ENCODE results near the gene EDNRA. TPM values are rescaled to one million over a fixed set of nuclear protein-coding genes. Genes with fewer than 3 reads are reported as not detected.

EDNRA gene
- polyA plus RNA-seq, 4 donors, result 0.27 to 5.2 (median 3.3) TPM; not detected in 1

- DNase-seq (no peak), FAIRE-seq (no peak)
- WGBS, 3 donors, result 87 to 89% (median 88%) methylated on average over 1 of the region's 1 CpG
- H3K27ac ChIP-seq (ENCODE audit: low read depth in 1 of 3, low read length in 2 of 3), result no peak overlapping the region
- H3K4me3 ChIP-seq (ENCODE audit: low read depth in 1 of 3, low read length in 3 of 3), result no peak overlapping the region
- no peaks in the 10 kb centered on the region for H3K9me3 ChIP-seq (ENCODE audit: control insufficient read depth in 2 of 2, insufficient read depth in 1 of 2, low read depth in 1 of 2, low read length in 1 of 2)
- peaks cover 0 to 2% (median 0%) of the 10 kb centered on the region in 3 donors for H3K27me3 ChIP-seq (ENCODE audit: control insufficient read depth in 3 of 3, insufficient read depth in 3 of 3, low read length in 3 of 3)
- peaks cover 0 to 8% (median 0%) of the 10 kb centered on the region in 3 donors for H3K4me1 ChIP-seq (ENCODE audit: control insufficient read depth in 3 of 3, insufficient read depth in 2 of 3, low read depth in 1 of 3, low read length in 2 of 3)
- H3K36me3 ChIP-seq (ENCODE audit: control insufficient read depth in 3 of 3, insufficient read depth in 2 of 3, low read depth in 1 of 3, low read length in 3 of 3), result no peaks in the 10 kb centered on the region
Observed at GRCh38 chr4:147488556-147488955, 7.7 kb downstream of the EDNRA start.

GRCh38 chr4:147491086-147491485 is 10.2 kb downstream of the EDNRA start:
- Histone ChIP-seq H3K27ac (ENCODE audit: low read depth in 1 of 3, low read length in 2 of 3) (peak overlapping the region in 1 of 3 donors; percentile 3), H3K9me3 (ENCODE audit: control insufficient read depth in 2 of 2, insufficient read depth in 1 of 2, low read depth in 1 of 2, low read length in 1 of 2) (no peaks in the 10 kb centered on the region), H3K27me3 (ENCODE audit: control insufficient read depth in 3 of 3, insufficient read depth in 3 of 3, low read length in 3 of 3) (peaks cover 0 to 2% (median 0%) of the 10 kb centered on the region in 3 donors), H3K4me1 (ENCODE audit: control insufficient read depth in 3 of 3, insufficient read depth in 2 of 3, low read depth in 1 of 3, low read length in 2 of 3) (peaks cover 0 to 5% (median 0%) of the 10 kb centered on the region in 3 donors), H3K4me3 (ENCODE audit: low read depth in 1 of 3, low read length in 3 of 3) (no peak overlapping the region), H3K36me3 (ENCODE audit: control insufficient read depth in 3 of 3, insufficient read depth in 2 of 3, low read depth in 1 of 3, low read length in 3 of 3) (no peaks in the 10 kb centered on the region)
- no peak for FAIRE-seq
- no peak for DNase-seq
- WGBS, 3 donors, result 70 to 75% (median 72%) methylated on average over 2 of the region's 2 CpGs

- DNase-seq, result no peak
- Histone ChIP-seq H3K4me3 (ENCODE audit: low read depth in 1 of 3, low read length in 3 of 3) (no peak overlapping the region), H3K9me3 (ENCODE audit: control insufficient read depth in 2 of 2, insufficient read depth in 1 of 2, low read depth in 1 of 2, low read length in 1 of 2) (no peaks in the 10 kb centered on the region), H3K4me1 (ENCODE audit: control insufficient read depth in 3 of 3, insufficient read depth in 2 of 3, low read depth in 1 of 3, low read length in 2 of 3) (no peaks in the 10 kb centered on the region), H3K27ac (ENCODE audit: low read depth in 1 of 3, low read length in 2 of 3) (no peak overlapping the region), H3K27me3 (ENCODE audit: control insufficient read depth in 3 of 3, insufficient read depth in 3 of 3, low read length in 3 of 3) (peaks cover 0 to 2% (median 0%) of the 10 kb centered on the region in 3 donors), H3K36me3 (ENCODE audit: control insufficient read depth in 3 of 3, insufficient read depth in 2 of 3, low read depth in 1 of 3, low read length in 3 of 3) (no peaks in the 10 kb centered on the region)
- FAIRE-seq, result no peak
- 27 to 44% (median 40%) methylated on average over 2 of the region's 2 CpGs for WGBS, 3 donors
Observed at GRCh38 chr4:147492306-147492705, 11.4 kb downstream of the EDNRA start.

- FAIRE-seq, result no peak
- Histone ChIP-seq H3K27me3 (ENCODE audit: control insufficient read depth in 3 of 3, insufficient read depth in 3 of 3, low read length in 3 of 3) (peaks cover 0 to 2% (median 0%) of the 10 kb centered on the region in 3 donors), H3K4me1 (ENCODE audit: control insufficient read depth in 3 of 3, insufficient read depth in 2 of 3, low read depth in 1 of 3, low read length in 2 of 3) (no peaks in the 10 kb centered on the region), H3K9me3 (ENCODE audit: control insufficient read depth in 2 of 2, insufficient read depth in 1 of 2, low read depth in 1 of 2, low read length in 1 of 2) (no peaks in the 10 kb centered on the region), H3K27ac (ENCODE audit: low read depth in 1 of 3, low read length in 2 of 3) (no peak overlapping the region), H3K36me3 (ENCODE audit: control insufficient read depth in 3 of 3, insufficient read depth in 2 of 3, low read depth in 1 of 3, low read length in 3 of 3) (no peaks in the 10 kb centered on the region), H3K4me3 (ENCODE audit: low read depth in 1 of 3, low read length in 3 of 3) (no peak overlapping the region)
- no peak for DNase-seq
- 46 to 70% (median 58%) methylated on average over 6 of the region's 6 CpGs for WGBS, 3 donors
Observed at GRCh38 chr4:147492761-147493160, 11.9 kb downstream of the EDNRA start.

DNA sequence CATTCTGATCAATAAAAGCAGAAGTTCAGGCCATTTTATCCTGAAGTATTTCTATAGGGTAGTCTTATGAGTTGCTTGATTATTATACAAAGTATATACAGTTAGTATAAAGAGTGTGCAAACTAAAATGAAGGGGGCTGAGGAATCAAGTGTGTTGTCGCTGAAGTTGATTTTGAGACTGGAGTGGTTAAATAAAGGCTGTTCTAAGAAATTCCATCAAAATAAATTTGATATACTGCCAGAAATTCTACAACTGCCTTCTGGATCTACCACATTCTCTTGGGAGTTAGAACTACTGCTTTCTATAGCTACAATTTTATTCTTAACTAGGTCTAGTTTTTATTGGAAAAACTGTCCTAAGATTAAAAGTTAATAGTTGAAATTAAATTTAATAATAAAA is 12.4 kb downstream of the EDNRA start:
- no peak for FAIRE-seq
- H3K36me3 ChIP-seq (ENCODE audit: control insufficient read depth in 3 of 3, insufficient read depth in 2 of 3, low read depth in 1 of 3, low read length in 3 of 3), result no peaks in the 10 kb centered on the region
- no peaks in the 10 kb centered on the region for H3K4me1 ChIP-seq (ENCODE audit: control insufficient read depth in 3 of 3, insufficient read depth in 2 of 3, low read depth in 1 of 3, low read length in 2 of 3)
- peaks cover 0 to 2% (median 0%) of the 10 kb centered on the region in 3 donors for H3K27me3 ChIP-seq (ENCODE audit: control insufficient read depth in 3 of 3, insufficient read depth in 3 of 3, low read length in 3 of 3)
- no peak for DNase-seq
- WGBS, 3 donors, result 81 to 92% (median 87%) methylated on average over 1 of the region's 1 CpG
- H3K9me3 ChIP-seq (ENCODE audit: control insufficient read depth in 2 of 2, insufficient read depth in 1 of 2, low read depth in 1 of 2, low read length in 1 of 2), result no peaks in the 10 kb centered on the region
- H3K27ac ChIP-seq (ENCODE audit: low read depth in 1 of 3, low read length in 2 of 3), result no peak overlapping the region
- H3K4me3 ChIP-seq (ENCODE audit: low read depth in 1 of 3, low read length in 3 of 3), result no peak overlapping the region

DNA sequence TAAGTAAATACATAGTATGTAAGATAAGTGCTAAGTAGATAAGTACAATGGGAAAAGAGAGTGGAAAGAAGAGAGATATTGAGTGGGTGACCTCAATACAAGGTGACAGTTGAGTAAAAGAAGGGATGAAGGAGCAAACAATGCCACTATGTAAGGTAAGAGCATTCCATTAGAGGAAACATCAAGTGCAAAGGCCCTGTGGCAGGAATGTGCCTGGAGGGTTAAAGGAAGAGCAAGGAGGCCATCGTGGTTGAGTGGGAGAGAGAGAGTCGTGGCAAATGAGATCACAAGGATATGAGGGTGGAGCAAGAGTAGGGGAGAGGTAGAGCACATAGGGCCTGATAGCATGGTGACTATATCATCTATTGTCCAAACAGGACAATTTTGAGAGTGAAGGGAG is 13.4 kb downstream of the EDNRA start:
- Histone ChIP-seq H3K27ac (ENCODE audit: low read depth in 1 of 3, low read length in 2 of 3) (no peak overlapping the region), H3K27me3 (ENCODE audit: control insufficient read depth in 3 of 3, insufficient read depth in 3 of 3, low read length in 3 of 3) (peaks cover 0 to 2% (median 0%) of the 10 kb centered on the region in 3 donors), H3K9me3 (ENCODE audit: control insufficient read depth in 2 of 2, insufficient read depth in 1 of 2, low read depth in 1 of 2, low read length in 1 of 2) (no peaks in the 10 kb centered on the region), H3K4me3 (ENCODE audit: low read depth in 1 of 3, low read length in 3 of 3) (no peak overlapping the region), H3K36me3 (ENCODE audit: control insufficient read depth in 3 of 3, insufficient read depth in 2 of 3, low read depth in 1 of 3, low read length in 3 of 3) (no peaks in the 10 kb centered on the region), H3K4me1 (ENCODE audit: control insufficient read depth in 3 of 3, insufficient read depth in 2 of 3, low read depth in 1 of 3, low read length in 2 of 3) (no peaks in the 10 kb centered on the region)
- FAIRE-seq (no peak), DNase-seq (no peak)
- WGBS, 3 donors, result 41 to 68% (median 59%) methylated on average over 2 of the region's 2 CpGs

DNA sequence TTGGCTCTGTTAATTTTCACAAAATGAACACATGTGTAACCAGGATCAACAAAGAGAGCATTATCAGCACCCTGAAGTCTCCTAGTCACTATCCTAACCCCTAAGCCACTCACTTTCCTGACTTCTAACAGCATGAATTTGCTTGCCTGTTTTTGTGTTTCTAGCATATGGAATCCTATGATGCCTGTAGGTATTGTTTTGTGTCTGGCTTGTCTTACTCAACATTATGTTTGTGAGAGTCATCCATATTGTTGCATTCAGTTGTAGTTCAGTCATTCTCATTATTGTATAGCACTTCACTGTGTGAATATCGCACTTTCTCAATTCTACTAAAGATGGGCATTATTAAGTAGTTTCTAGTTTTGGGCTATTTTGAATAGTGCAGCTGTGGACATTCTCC is 15.6 kb downstream of the EDNRA start:
- WGBS, 3 donors, result 86 to 92% (median 89%) methylated on average over 1 of the region's 1 CpG
- Histone ChIP-seq H3K9me3 (ENCODE audit: control insufficient read depth in 2 of 2, insufficient read depth in 1 of 2, low read depth in 1 of 2, low read length in 1 of 2) (no peaks in the 10 kb centered on the region), H3K27ac (ENCODE audit: low read depth in 1 of 3, low read length in 2 of 3) (no peak overlapping the region), H3K27me3 (ENCODE audit: control insufficient read depth in 3 of 3, insufficient read depth in 3 of 3, low read length in 3 of 3) (no peaks in the 10 kb centered on the region), H3K4me1 (ENCODE audit: control insufficient read depth in 3 of 3, insufficient read depth in 2 of 3, low read depth in 1 of 3, low read length in 2 of 3) (no peaks in the 10 kb centered on the region), H3K36me3 (ENCODE audit: control insufficient read depth in 3 of 3, insufficient read depth in 2 of 3, low read depth in 1 of 3, low read length in 3 of 3) (no peaks in the 10 kb centered on the region), H3K4me3 (ENCODE audit: low read depth in 1 of 3, low read length in 3 of 3) (no peak overlapping the region)
- DNase-seq, result no peak
- no peak for FAIRE-seq

DNA sequence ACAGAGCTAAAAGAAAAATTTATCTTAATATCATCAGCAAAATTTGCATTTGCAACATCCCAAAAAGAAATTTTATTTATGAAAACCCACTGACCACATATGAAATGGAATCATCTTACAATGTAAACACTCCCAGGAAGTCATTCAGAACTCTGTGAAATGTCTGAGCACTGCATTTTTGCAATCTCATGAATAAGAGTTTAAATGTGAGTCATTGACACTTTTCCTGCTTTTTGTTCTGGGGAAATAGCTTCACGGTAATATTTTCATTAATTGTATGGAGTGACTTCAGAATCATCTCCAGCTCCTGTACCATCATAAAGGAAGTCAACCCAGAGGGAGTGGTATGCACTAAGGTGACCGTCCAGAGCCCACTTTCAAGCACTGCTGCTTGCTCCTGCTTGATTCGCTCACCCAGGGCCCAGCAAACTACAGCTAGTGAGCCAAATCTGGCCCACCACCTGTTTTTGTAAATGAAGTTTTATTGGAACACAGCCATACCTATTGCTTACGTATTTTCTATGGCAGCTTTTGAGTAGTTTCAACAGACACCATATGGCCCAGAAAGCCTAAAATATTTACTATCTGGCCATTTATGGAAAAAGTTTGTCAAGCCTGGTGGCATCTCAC is 17.2 kb downstream of the EDNRA start:
- H3K36me3 ChIP-seq (ENCODE audit: control insufficient read depth in 3 of 3, insufficient read depth in 2 of 3, low read depth in 1 of 3, low read length in 3 of 3), result no peaks in the 10 kb centered on the region
- H3K4me1 ChIP-seq (ENCODE audit: control insufficient read depth in 3 of 3, insufficient read depth in 2 of 3, low read depth in 1 of 3, low read length in 2 of 3), result no peaks in the 10 kb centered on the region
- DNase-seq (no peak), FAIRE-seq (no peak)
- H3K4me3 ChIP-seq (ENCODE audit: low read depth in 1 of 3, low read length in 3 of 3), result no peak overlapping the region
- 73 to 87% (median 73%) methylated on average over 4 of the region's 4 CpGs for WGBS, 3 donors
- no peaks in the 10 kb centered on the region for H3K27me3 ChIP-seq (ENCODE audit: control insufficient read depth in 3 of 3, insufficient read depth in 3 of 3, low read length in 3 of 3)
- no peaks in the 10 kb centered on the region for H3K9me3 ChIP-seq (ENCODE audit: control insufficient read depth in 2 of 2, insufficient read depth in 1 of 2, low read depth in 1 of 2, low read length in 1 of 2)
- no peak overlapping the region for H3K27ac ChIP-seq (ENCODE audit: low read depth in 1 of 3, low read length in 2 of 3)

DNA sequence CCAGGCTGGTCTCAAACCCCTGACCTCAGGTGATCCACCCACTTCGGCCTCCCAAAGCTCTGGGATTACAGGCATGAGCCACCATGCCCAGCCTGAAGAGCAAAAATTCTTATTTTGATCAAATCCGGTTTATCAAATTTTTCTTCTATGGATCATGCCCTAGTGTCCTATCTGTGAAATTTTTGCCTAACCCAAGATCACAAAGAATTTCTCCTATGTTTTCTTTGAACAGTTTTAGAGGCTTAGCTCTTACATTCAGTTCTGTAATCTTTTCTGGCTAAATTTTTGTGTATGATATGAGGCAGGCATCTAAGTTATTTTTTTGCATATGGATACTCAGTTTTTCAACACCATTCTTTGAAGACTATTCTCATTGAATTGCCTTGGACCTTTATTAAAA is 27.4 kb downstream of the EDNRA start:
- DNase-seq (no peak), FAIRE-seq (no peak)
- Histone ChIP-seq H3K4me1 (ENCODE audit: control insufficient read depth in 3 of 3, insufficient read depth in 2 of 3, low read depth in 1 of 3, low read length in 2 of 3) (no peaks in the 10 kb centered on the region), H3K27me3 (ENCODE audit: control insufficient read depth in 3 of 3, insufficient read depth in 3 of 3, low read length in 3 of 3) (no peaks in the 10 kb centered on the region), H3K4me3 (ENCODE audit: low read depth in 1 of 3, low read length in 3 of 3) (no peak overlapping the region), H3K27ac (ENCODE audit: low read depth in 1 of 3, low read length in 2 of 3) (no peak overlapping the region), H3K9me3 (ENCODE audit: control insufficient read depth in 2 of 2, insufficient read depth in 1 of 2, low read depth in 1 of 2, low read length in 1 of 2) (no peaks in the 10 kb centered on the region), H3K36me3 (ENCODE audit: control insufficient read depth in 3 of 3, insufficient read depth in 2 of 3, low read depth in 1 of 3, low read length in 3 of 3) (peaks cover 0 to 2% (median 0%) of the 10 kb centered on the region in 3 donors)
- 80 to 90% (median 87%) methylated on average over 2 of the region's 2 CpGs for WGBS, 3 donors

All from small intestine (tissue), 7 donors.